ENCODE results near the gene BTAF1.

The BTAF1 gene

GRCh38 chr10:92074126-92074887 lies 150.7 kb downstream of the BTAF1 start:
- no peak for FAIRE-seq
- no peak for DNase-seq (ENCODE audit: insufficient read length)
- no peak for TF ChIP-seq POLR2A (IDR thresholded peaks at IDR 0.05; ENCODE audit: low read depth, low read length)
- TF ChIP-seq POLR2AphosphoS5 (IDR thresholded peaks at IDR 0.05; ENCODE audit: low read depth, low read length), result no peak
- no peak for TF ChIP-seq TAF1 (IDR thresholded peaks at IDR 0.05; ENCODE audit: borderline replicate concordance, low read depth, low read length)

GRCh38 chr10:92075829-92076228 lies 152.3 kb downstream of the BTAF1 start:
- FAIRE-seq (no peak), DNase-seq (ENCODE audit: insufficient read length) (no peak)
- TF ChIP-seq TAF1 (IDR thresholded peaks at IDR 0.05; ENCODE audit: borderline replicate concordance, low read depth, low read length), result no peak
- TF ChIP-seq POLR2AphosphoS5 (IDR thresholded peaks at IDR 0.05; ENCODE audit: low read depth, low read length), result no peak
- no peak for TF ChIP-seq POLR2A (IDR thresholded peaks at IDR 0.05; ENCODE audit: low read depth, low read length)

GRCh38 chr10:92076722-92077121 lies 153.2 kb downstream of the BTAF1 start:
- no peak for DNase-seq (ENCODE audit: insufficient read length)
- TF ChIP-seq TAF1 (IDR thresholded peaks at IDR 0.05; ENCODE audit: borderline replicate concordance, low read depth, low read length) (no peak), POLR2A (IDR thresholded peaks at IDR 0.05; ENCODE audit: low read depth, low read length) (no peak), POLR2AphosphoS5 (IDR thresholded peaks at IDR 0.05; ENCODE audit: low read depth, low read length) (no peak)
- FAIRE-seq, result no peak

GRCh38 chr10:92079003-92079402 lies 155.4 kb downstream of the BTAF1 start:
- FAIRE-seq, result no peak
- TF ChIP-seq POLR2AphosphoS5 (IDR thresholded peaks at IDR 0.05; ENCODE audit: low read depth, low read length) (no peak), POLR2A (IDR thresholded peaks at IDR 0.05; ENCODE audit: low read depth, low read length) (no peak), TAF1 (IDR thresholded peaks at IDR 0.05; ENCODE audit: borderline replicate concordance, low read depth, low read length) (no peak)
- no peak for DNase-seq (ENCODE audit: insufficient read length)

Data from GM12892 (cell line).